Panc1 (cell line): Measurements from ENCODE around the gene ZBTB7B. TPM values are rescaled to one million over a fixed set of nuclear protein-coding genes. Genes with fewer than 3 reads are reported as not detected.

Experiments used
- ATAC-seq: fragments of 200-7000 bp; cut with Tn5 transposase; 2 replicates; pipeline ENCODE4 v1.9.1; 2020; ENCODE audit warnings: mild to moderate bottlenecking, moderate library complexity
- BruUV-seq: library from RNA; stranded (reverse); fragments of 400-500 nt; replicated peaks from 2 replicates; lab custom pipeline; 2021; lab: Mats Ljungman, UMichigan
- CTCF ChIA-PET: fragments of 300-600 bp; sonication (Branson Sonifier 250); formaldehyde crosslinking; loops from one replicate; lab custom pipeline; 2022; ENCODE audit warnings: antibody characterized with exemption; lab: Charles Lee
- POLR2A ChIA-PET: fragments of 300-600 bp; sonication (Branson Sonifier 250); formaldehyde crosslinking; loops from one replicate; lab custom pipeline; 2022; ENCODE audit warnings: antibody characterized with exemption; lab: Charles Lee
- DNase-seq: peaks from one replicate; pipeline ENCODE4 v3.0.0-alpha.2; 2010; ENCODE audit warnings: low read depth, low spot score
- H3K27ac ChIP-seq: 2 replicates; pipeline ENCODE4 v1.5.1; 2011; ENCODE audit warnings: mild to moderate bottlenecking, low read length, inconsistent platforms
- H3K27me3 ChIP-seq: fragments of 200-500 bp; sonication (Bioruptor generic); 2 replicates; pipeline ENCODE4 v1.6.0; 2014; ENCODE audit warnings: low read length, inconsistent platforms; ENCODE audit not compliant: control insufficient read depth, insufficient read depth
- H3K36me3 ChIP-seq: fragments of 200-500 bp; sonication (Bioruptor generic); 2 replicates; pipeline ENCODE4 v1.5.1; 2014; ENCODE audit warnings: inconsistent platforms, mild to moderate bottlenecking, low read length, moderate library complexity; ENCODE audit not compliant: control insufficient read depth, insufficient read depth
- H3K4me1 ChIP-seq: 2 replicates; pipeline ENCODE4 v1.5.1; 2011; ENCODE audit warnings: inconsistent platforms, mild to moderate bottlenecking, low read length, moderate library complexity; ENCODE audit not compliant: control insufficient read depth, insufficient read depth
- H3K4me3 ChIP-seq, 2 experiments: 2 replicates each; pipeline ENCODE4 v1.5.1; 2011 to 2012; ENCODE audit warnings: low read depth in 2 of 2, low read length in 2 of 2, mild to moderate bottlenecking in 2 of 2, inconsistent platforms in 1 of 2, moderate library complexity in 1 of 2
- H3K9me3 ChIP-seq: fragments of 200-500 bp; sonication (Bioruptor generic); 2 replicates; pipeline ENCODE4 v1.5.1; 2014; ENCODE audit warnings: low read depth, mild to moderate bottlenecking, inconsistent platforms, low read length, moderate library complexity; ENCODE audit not compliant: control insufficient read depth, insufficient read depth
- POLR2AphosphoS5 ChIP-seq: IDR thresholded peaks from 2 replicates; pipeline ENCODE4 v1.6.1; 2012; ENCODE audit warnings: mild to moderate bottlenecking, low read depth, low read length, moderate library complexity
- SIN3A ChIP-seq: IDR thresholded peaks from 2 replicates; pipeline ENCODE4 v1.6.1; 2012; ENCODE audit warnings: low read depth, mild to moderate bottlenecking, low read length, moderate library complexity, borderline replicate concordance; ENCODE audit not compliant: insufficient read depth
- TCF7L2 ChIP-seq: IDR thresholded peaks from 2 replicates; pipeline ENCODE4 v1.6.1; 2011; ENCODE audit warnings: mild to moderate bottlenecking, low read depth, low read length, inconsistent platforms
- in situ Hi-C: cut with HindIII; loops from 2 replicates; pipeline ENCODE4 v1.10.0; 2016; ENCODE audit warnings: low sequenced_read_pairs, low pct_unique_long_range_greater_than_20kb
- intact Hi-C: fragments of 100-400 bp; cut with micrococcal nuclease; formaldehyde crosslinking; loops from one replicate; pipeline ENCODE4 v1.10.0; 2022; ENCODE audit not compliant: unreplicated experiment
- total RNA-seq: library from RNA; stranded (reverse); gene quantifications from one replicate; pipeline ENCODE4 v1.2.1, GENCODE V29; 2021; ENCODE audit not compliant: unreplicated experiment
- TF ChIP-seq, protein P1 (sequence below), 2 experiments: IDR thresholded peaks; 2 replicates each; pipeline ENCODE4 v1.6.1; 2011 to 2012; ENCODE audit warnings: low read depth in 2 of 2, control low read depth in 1 of 2, low read length in 1 of 2, mild to moderate bottlenecking in 1 of 2, moderate library complexity in 1 of 2; ENCODE audit not compliant: insufficient read depth in 1 of 2
- TF ChIP-seq, protein P2 (sequence below): fragments of 450-650 bp; IDR thresholded peaks from 2 replicates; pipeline ENCODE4 v1.5.1; 2017; ENCODE audit warnings: mild to moderate bottlenecking

Gene ZBTB7B
- total RNA-seq, 1 experiment from 2014 or later, result 55.8 TPM

DNA sequence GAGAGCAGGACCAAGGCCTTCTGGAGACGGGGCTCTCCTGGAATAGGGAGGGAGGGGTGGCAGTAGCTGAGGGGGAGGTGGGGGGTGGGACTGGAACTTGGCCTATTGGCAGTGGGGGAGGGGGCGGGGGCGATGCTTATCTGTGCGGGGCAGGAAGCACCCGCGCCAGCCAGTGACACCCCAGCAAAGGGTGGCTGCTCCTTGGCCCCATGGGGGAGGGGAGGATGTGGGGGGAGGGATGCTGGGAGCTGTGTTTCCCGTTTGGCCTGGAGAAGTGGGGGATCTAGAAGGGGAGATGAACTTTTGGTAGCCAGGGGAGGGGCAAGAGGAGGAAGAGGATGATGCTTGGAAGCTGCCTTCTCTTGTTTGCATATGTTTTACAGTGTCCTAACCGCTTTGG, 11.0 kb downstream of the ZBTB7B start:
- DNase-seq (no peak), ATAC-seq (no peak)
- 0 out of 2 replicates have a peak, but pooled peaks cover 7% of the 10 kb centered on the region for H3K36me3 ChIP-seq
- H3K4me1 ChIP-seq, result peaks cover 34% of the 10 kb centered on the region
- TF ChIP-seq TCF7L2 (no peak), SIN3A (no peak), POLR2AphosphoS5 (no peak)
- TF ChIP-seq, protein P1, sequence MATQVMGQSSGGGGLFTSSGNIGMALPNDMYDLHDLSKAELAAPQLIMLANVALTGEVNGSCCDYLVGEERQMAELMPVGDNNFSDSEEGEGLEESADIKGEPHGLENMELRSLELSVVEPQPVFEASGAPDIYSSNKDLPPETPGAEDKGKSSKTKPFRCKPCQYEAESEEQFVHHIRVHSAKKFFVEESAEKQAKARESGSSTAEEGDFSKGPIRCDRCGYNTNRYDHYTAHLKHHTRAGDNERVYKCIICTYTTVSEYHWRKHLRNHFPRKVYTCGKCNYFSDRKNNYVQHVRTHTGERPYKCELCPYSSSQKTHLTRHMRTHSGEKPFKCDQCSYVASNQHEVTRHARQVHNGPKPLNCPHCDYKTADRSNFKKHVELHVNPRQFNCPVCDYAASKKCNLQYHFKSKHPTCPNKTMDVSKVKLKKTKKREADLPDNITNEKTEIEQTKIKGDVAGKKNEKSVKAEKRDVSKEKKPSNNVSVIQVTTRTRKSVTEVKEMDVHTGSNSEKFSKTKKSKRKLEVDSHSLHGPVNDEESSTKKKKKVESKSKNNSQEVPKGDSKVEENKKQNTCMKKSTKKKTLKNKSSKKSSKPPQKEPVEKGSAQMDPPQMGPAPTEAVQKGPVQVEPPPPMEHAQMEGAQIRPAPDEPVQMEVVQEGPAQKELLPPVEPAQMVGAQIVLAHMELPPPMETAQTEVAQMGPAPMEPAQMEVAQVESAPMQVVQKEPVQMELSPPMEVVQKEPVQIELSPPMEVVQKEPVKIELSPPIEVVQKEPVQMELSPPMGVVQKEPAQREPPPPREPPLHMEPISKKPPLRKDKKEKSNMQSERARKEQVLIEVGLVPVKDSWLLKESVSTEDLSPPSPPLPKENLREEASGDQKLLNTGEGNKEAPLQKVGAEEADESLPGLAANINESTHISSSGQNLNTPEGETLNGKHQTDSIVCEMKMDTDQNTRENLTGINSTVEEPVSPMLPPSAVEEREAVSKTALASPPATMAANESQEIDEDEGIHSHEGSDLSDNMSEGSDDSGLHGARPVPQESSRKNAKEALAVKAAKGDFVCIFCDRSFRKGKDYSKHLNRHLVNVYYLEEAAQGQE (IDR thresholded peaks at IDR 0.05; ENCODE audit: insufficient read depth in 1 of 2, low read depth in 2 of 2, low read length in 1 of 2), result no peak
- TF ChIP-seq, protein P2, sequence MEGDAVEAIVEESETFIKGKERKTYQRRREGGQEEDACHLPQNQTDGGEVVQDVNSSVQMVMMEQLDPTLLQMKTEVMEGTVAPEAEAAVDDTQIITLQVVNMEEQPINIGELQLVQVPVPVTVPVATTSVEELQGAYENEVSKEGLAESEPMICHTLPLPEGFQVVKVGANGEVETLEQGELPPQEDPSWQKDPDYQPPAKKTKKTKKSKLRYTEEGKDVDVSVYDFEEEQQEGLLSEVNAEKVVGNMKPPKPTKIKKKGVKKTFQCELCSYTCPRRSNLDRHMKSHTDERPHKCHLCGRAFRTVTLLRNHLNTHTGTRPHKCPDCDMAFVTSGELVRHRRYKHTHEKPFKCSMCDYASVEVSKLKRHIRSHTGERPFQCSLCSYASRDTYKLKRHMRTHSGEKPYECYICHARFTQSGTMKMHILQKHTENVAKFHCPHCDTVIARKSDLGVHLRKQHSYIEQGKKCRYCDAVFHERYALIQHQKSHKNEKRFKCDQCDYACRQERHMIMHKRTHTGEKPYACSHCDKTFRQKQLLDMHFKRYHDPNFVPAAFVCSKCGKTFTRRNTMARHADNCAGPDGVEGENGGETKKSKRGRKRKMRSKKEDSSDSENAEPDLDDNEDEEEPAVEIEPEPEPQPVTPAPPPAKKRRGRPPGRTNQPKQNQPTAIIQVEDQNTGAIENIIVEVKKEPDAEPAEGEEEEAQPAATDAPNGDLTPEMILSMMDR, result no peak
- no peaks in the 10 kb centered on the region for H3K9me3 ChIP-seq
- in situ Hi-C loops (no loop called here), intact Hi-C loops (no loop called here)
- BruUV-seq, result no TSS peak
- H3K27me3 ChIP-seq, result no peaks in the 10 kb centered on the region
- no peak overlapping the region for H3K27ac ChIP-seq
- ChIA-PET POLR2A (no interaction called here), CTCF (no interaction called here)
- H3K4me3 ChIP-seq, result no peak overlapping the region

DNA sequence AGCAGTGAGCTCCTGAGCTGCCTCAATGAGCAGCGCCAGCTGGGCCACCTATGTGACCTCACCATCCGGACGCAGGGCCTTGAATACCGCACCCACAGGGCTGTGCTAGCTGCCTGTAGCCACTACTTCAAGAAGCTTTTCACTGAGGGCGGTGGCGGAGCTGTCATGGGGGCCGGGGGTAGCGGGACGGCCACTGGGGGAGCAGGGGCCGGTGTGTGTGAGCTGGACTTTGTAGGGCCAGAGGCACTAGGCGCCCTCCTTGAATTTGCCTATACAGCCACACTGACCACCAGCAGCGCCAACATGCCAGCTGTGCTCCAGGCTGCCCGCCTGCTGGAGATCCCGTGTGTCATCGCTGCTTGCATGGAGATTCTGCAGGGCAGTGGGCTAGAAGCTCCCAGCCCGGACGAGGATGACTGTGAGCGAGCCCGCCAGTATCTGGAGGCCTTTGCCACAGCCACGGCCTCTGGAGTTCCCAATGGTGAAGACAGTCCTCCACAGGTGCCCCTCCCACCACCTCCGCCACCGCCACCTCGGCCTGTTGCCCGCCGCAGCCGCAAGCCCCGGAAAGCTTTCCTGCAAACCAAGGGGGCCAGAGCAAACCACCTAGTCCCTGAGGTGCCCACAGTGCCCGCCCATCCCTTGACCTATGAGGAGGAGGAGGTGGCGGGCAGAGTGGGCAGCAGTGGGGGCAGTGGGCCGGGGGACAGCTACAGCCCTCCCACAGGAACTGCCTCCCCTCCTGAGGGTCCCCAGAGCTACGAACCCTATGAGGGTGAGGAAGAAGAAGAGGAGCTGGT, 12.3 kb downstream of the ZBTB7B start:
- ChIA-PET POLR2A (interaction anchor here (0.5 to 1.2 kb wide), 2 partner anchors 30 to 44 kb away, joined by 3 to 8 read pairs; partner anchors contain the start of gene SHC1), CTCF (interaction anchor here (0.9 kb wide), 1 partner anchor 19 kb away, joined by 3 read pairs; no protein-coding TSS in a partner anchor)
- ATAC-seq (no peak), DNase-seq (no peak)
- H3K4me1 ChIP-seq, result peaks cover 36% of the 10 kb centered on the region
- no peaks in the 10 kb centered on the region for H3K9me3 ChIP-seq
- H3K4me3 ChIP-seq, result no peak overlapping the region
- H3K27ac ChIP-seq, result no peak overlapping the region
- in situ Hi-C loops, result no loop called here
- BruUV-seq, result no TSS peak
- intact Hi-C loops, result no loop called here
- H3K36me3 ChIP-seq, result 0 out of 2 replicates have a peak, but pooled peaks cover 7% of the 10 kb centered on the region
- TF ChIP-seq, protein P1 (IDR thresholded peaks at IDR 0.05; ENCODE audit: insufficient read depth in 1 of 2, low read depth in 2 of 2, low read length in 1 of 2), result no peak
- no peaks in the 10 kb centered on the region for H3K27me3 ChIP-seq
